ENCODE measurements around the gene COX18.

The COX18 gene

GRCh38 chr4:73086095-73086868, 16.8 kb upstream of the COX18 start:
- TF ChIP-seq ZC3H10 (CRISPR knock-in tag; IDR thresholded peaks at IDR 0.05) (no peak), TOX (CRISPR knock-in tag; IDR thresholded peaks at IDR 0.05; ENCODE audit: borderline replicate concordance) (no peak), TCF4 (CRISPR knock-in tag; IDR thresholded peaks at IDR 0.05; ENCODE audit: borderline replicate concordance) (no peak), SNAI2 (CRISPR knock-in tag; IDR thresholded peaks at IDR 0.05) (no peak), PPARA (CRISPR knock-in tag; IDR thresholded peaks at IDR 0.05; ENCODE audit: borderline replicate concordance) (no peak), POU6F1 (CRISPR knock-in tag; IDR thresholded peaks at IDR 0.05; ENCODE audit: borderline replicate concordance, low read depth) (no peak), ZFP30 (CRISPR knock-in tag; IDR thresholded peaks at IDR 0.05) (no peak)
- ATAC-seq, result no peak

GRCh38 chr4:73080789-73081188, 11.3 kb upstream of the COX18 start:
- TF ChIP-seq ZNF565 (CRISPR knock-in tag; conservative IDR thresholded peaks at IDR 0.05; ENCODE audit: low read depth) (no peak), ZNF8 (CRISPR knock-in tag; IDR thresholded peaks at IDR 0.05) (no peak), BACH2 (CRISPR knock-in tag; IDR thresholded peaks at IDR 0.05; ENCODE audit: borderline replicate concordance) (no peak), TSHZ2 (CRISPR knock-in tag; IDR thresholded peaks at IDR 0.05) (peak; percentile 38; the same call in 1 of the 2 replicates), ISL1 (CRISPR knock-in tag; IDR thresholded peaks at IDR 0.05) (peak; percentile 38), RARB (CRISPR knock-in tag; IDR thresholded peaks at IDR 0.05) (no peak), TCF4 (CRISPR knock-in tag; IDR thresholded peaks at IDR 0.05; ENCODE audit: borderline replicate concordance) (no peak), ZFP30 (CRISPR knock-in tag; IDR thresholded peaks at IDR 0.05) (no peak), ESRRG (CRISPR knock-in tag; IDR thresholded peaks at IDR 0.05) (no peak)
- ATAC-seq, result peak; percentile 45; the same call in 2 of the 3 replicates

- TF ChIP-seq CREB5 (CRISPR knock-in tag; IDR thresholded peaks at IDR 0.05; ENCODE audit: low read depth), result no peak
- no peak for TF ChIP-seq TSHZ2 (CRISPR knock-in tag; IDR thresholded peaks at IDR 0.05)
- no peak for TF ChIP-seq ZNF8 (CRISPR knock-in tag; IDR thresholded peaks at IDR 0.05)
- TF ChIP-seq BACH2 (CRISPR knock-in tag; IDR thresholded peaks at IDR 0.05; ENCODE audit: borderline replicate concordance), result no peak
- TF ChIP-seq ZNF565 (CRISPR knock-in tag; conservative IDR thresholded peaks at IDR 0.05; ENCODE audit: low read depth), result no peak
- no peak for ATAC-seq
Observed at GRCh38 chr4:73075832-73076231, 6.3 kb upstream of the COX18 start.

- ATAC-seq, result no peak; the same call in 2 of the 3 replicates
- TF ChIP-seq ZC3H10 (CRISPR knock-in tag; IDR thresholded peaks at IDR 0.05) (no peak), PATZ1 (CRISPR knock-in tag; IDR thresholded peaks at IDR 0.05; ENCODE audit: borderline replicate concordance) (no peak), ZFP3 (CRISPR knock-in tag; IDR thresholded peaks at IDR 0.05) (no peak), CREB5 (CRISPR knock-in tag; IDR thresholded peaks at IDR 0.05; ENCODE audit: low read depth) (no peak), PPARA (CRISPR knock-in tag; IDR thresholded peaks at IDR 0.05; ENCODE audit: borderline replicate concordance) (no peak), ZNF565 (CRISPR knock-in tag; conservative IDR thresholded peaks at IDR 0.05; ENCODE audit: low read depth) (no peak), CSRNP3 (CRISPR knock-in tag; IDR thresholded peaks at IDR 0.05) (no peak), CSDC2 (CRISPR knock-in tag; IDR thresholded peaks at IDR 0.05) (no peak), ESRRG (CRISPR knock-in tag; IDR thresholded peaks at IDR 0.05) (no peak)
Observed at GRCh38 chr4:73070074-73070390, 516 bp upstream of the COX18 start.

All from SK-N-SH treated with all-trans-retinoic acid at 6 μM for 48 hours (cell line).